NCI-H526 treated with DMSO at 0.1 percent for 48 hours (cell line): ENCODE results near the gene GRM6.
A peak's percentile ranks its signal among the peaks of the same experiment; 100 is the strongest.

ENCODE experiments used
- DNase-seq: peaks from one replicate; lab custom pipeline; 2025; lab: John Stamatoyannopoulos, UW

Gene GRM6

GRCh38 chr5:178984145-178985072 lies 10.7 kb downstream of the GRM6 start:
- no peak for DNase-seq

GRCh38 chr5:178983728-178984127 lies 11.4 kb downstream of the GRM6 start:
- no peak for DNase-seq

GRCh38 chr5:178982941-178983340 lies 12.2 kb downstream of the GRM6 start:
- DNase-seq = no peak

- no peak for DNase-seq
Observed at GRCh38 chr5:178981381-178981780, 13.7 kb downstream of the GRM6 start.

- no peak for DNase-seq
Observed at GRCh38 chr5:178965465-178966055, 29.6 kb downstream of the GRM6 start.

GRCh38 chr5:178941361-178941760 lies 53.8 kb downstream of the GRM6 start:
- DNase-seq = no peak

GRCh38 chr5:178940569-178941360 lies 54.4 kb downstream of the GRM6 start, which contains the start of gene ZNF454:
ZNF454 (plus strand) TSS chr5:178941198; CDS start chr5:178942792, 1,594 bp downstream.
- peak; percentile 31 for DNase-seq

GRCh38 chr5:178931846-178932760 lies 63.0 kb downstream of the GRM6 start:
- DNase-seq = no peak
